GM23248 (cell line): Measurements from ENCODE around the gene ASIC5.

Experiments
- EZH2 ChIP-seq: fragments of 200-600 bp; sonication (generic); IDR thresholded peaks from 2 replicates; pipeline ENCODE4 v1.6.1; 2018; ENCODE audit warnings: antibody characterized with exemption, mild to moderate bottlenecking; ENCODE audit not compliant: insufficient read depth, poor library complexity, severe bottlenecking
- EZH2phosphoT487 ChIP-seq: fragments of 200-600 bp; sonication (generic); IDR thresholded peaks from 2 replicates; pipeline ENCODE4 v1.6.1; 2018; ENCODE audit warnings: antibody characterized with exemption, moderate library complexity, mild to moderate bottlenecking, low read depth; ENCODE audit not compliant: insufficient read depth

DNA sequence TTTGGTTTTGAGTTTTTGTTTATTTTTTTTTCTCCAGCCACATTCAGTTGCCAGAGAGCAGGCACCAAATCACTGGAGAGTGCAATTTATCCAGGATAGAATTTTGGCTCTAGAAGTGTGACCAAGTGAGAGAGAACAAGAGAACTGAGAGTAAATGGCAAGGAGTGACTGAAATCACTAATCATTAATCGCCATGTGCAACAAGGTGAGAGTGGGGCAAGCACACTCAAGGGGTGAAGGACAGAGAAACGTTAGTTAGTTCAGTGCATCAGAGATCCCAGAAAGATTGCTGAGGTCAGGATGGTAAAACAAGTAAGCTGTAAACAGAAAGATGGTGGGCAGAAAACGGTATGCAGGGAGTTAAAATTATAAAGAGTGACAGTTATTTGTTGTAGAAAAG is 17.8 kb upstream of the ASIC5 start:
- no peak for TF ChIP-seq EZH2phosphoT487
- no peak for TF ChIP-seq EZH2
